Activated naive CD4-positive, alpha-beta T cell treated with anti-CD3 and anti-CD28 coated beads, Interleukin-2, amount 10 ng/mL, durations not matched to agents 7 days and 5 days (primary cell): Measurements from ENCODE around the gene TTC27.
A peak's percentile ranks its signal among the peaks of the same experiment; 100 is the strongest.

Source experiments
- CTCF ChIA-PET: fragments of 350-600 bp; sonication (Branson Sonifier 250); formaldehyde crosslinking; loops from one replicate; lab custom pipeline; 2021; ENCODE audit warnings: antibody characterized with exemption; lab: Charles Lee
- DNase-seq: peaks from one replicate; pipeline ENCODE4 v3.0.0-alpha.2; 2020
- H3K27ac Mint-ChIP-seq: one replicate; pipeline ENCODE4 v1.8.0; 2021; ENCODE audit warnings: mild to moderate bottlenecking, moderate library complexity, mixed read lengths
- H3K27me3 Mint-ChIP-seq: one replicate; pipeline ENCODE4 v1.8.0; 2021; ENCODE audit warnings: mild to moderate bottlenecking, mixed read lengths
- H3K36me3 Mint-ChIP-seq: one replicate; pipeline ENCODE4 v1.8.0; 2021; ENCODE audit warnings: mixed read lengths
- H3K4me1 Mint-ChIP-seq: one replicate; pipeline ENCODE4 v1.8.0; 2021; ENCODE audit warnings: mixed read lengths
- H3K4me3 Mint-ChIP-seq: one replicate; pipeline ENCODE4 v1.8.0; 2021; ENCODE audit warnings: mild to moderate bottlenecking, moderate library complexity, mixed read lengths
- H3K9me3 Mint-ChIP-seq: one replicate; pipeline ENCODE4 v1.8.0; 2021; ENCODE audit warnings: mixed read lengths

Gene TTC27

GRCh38 chr2:32627814-32628579 is at the start of gene TTC27:
TSS of gene TTC27 (plus strand) at chr2:32628050. CDS start at chr2:32628293, 243 bp downstream.
- Mint-ChIP-seq H3K27ac (peak within 1 kb of the TSS; percentile 89), H3K4me1 (peaks cover 26% of the 10 kb centered on the region), H3K4me3 (peak within 1 kb of the TSS; percentile 85), H3K9me3 (no peaks in the 10 kb centered on the region), H3K36me3 (peaks cover 14% of the 10 kb centered on the region), H3K27me3 (no peaks in the 10 kb centered on the region)
- CTCF ChIA-PET, result no interaction called here
- DNase-seq, result peak; percentile 97

GRCh38 chr2:32591669-32592463 is 36.0 kb upstream of the TTC27 start:
- H3K36me3 Mint-ChIP-seq, result peaks cover 42% of the 10 kb centered on the region
- H3K9me3 Mint-ChIP-seq, result no peaks in the 10 kb centered on the region
- H3K4me1 Mint-ChIP-seq, result peaks cover 25% of the 10 kb centered on the region
- H3K4me3 Mint-ChIP-seq, result no peak overlapping the region
- H3K27me3 Mint-ChIP-seq, result no peaks in the 10 kb centered on the region
- CTCF ChIA-PET, result no interaction called here
- DNase-seq, result no peak
- peak overlapping the region; percentile 91 for H3K27ac Mint-ChIP-seq

- no peak for DNase-seq
- CTCF ChIA-PET, result no interaction called here
- Mint-ChIP-seq H3K4me1 (peaks cover 25% of the 10 kb centered on the region), H3K27ac (no peak overlapping the region), H3K9me3 (no peaks in the 10 kb centered on the region), H3K27me3 (no peaks in the 10 kb centered on the region), H3K4me3 (no peak overlapping the region), H3K36me3 (peaks cover 49% of the 10 kb centered on the region)
Observed at GRCh38 chr2:32594573-32594972, 33.3 kb upstream of the TTC27 start.

GRCh38 chr2:32611366-32611765 is 16.5 kb upstream of the TTC27 start:
- Mint-ChIP-seq H3K27ac (no peak overlapping the region), H3K4me1 (no peaks in the 10 kb centered on the region), H3K36me3 (peaks cover 51% of the 10 kb centered on the region), H3K4me3 (no peak overlapping the region), H3K27me3 (no peaks in the 10 kb centered on the region), H3K9me3 (no peaks in the 10 kb centered on the region)
- CTCF ChIA-PET, result no interaction called here
- DNase-seq, result no peak

GRCh38 chr2:32611771-32612170 is 16.1 kb upstream of the TTC27 start:
- DNase-seq, result no peak
- CTCF ChIA-PET, result no interaction called here
- H3K9me3 Mint-ChIP-seq, result no peaks in the 10 kb centered on the region
- H3K4me1 Mint-ChIP-seq, result no peaks in the 10 kb centered on the region
- no peak overlapping the region for H3K27ac Mint-ChIP-seq
- no peak overlapping the region for H3K4me3 Mint-ChIP-seq
- no peaks in the 10 kb centered on the region for H3K27me3 Mint-ChIP-seq
- peaks cover 51% of the 10 kb centered on the region for H3K36me3 Mint-ChIP-seq

- Mint-ChIP-seq H3K4me3 (no peak overlapping the region), H3K4me1 (peaks cover 6% of the 10 kb centered on the region), H3K9me3 (no peaks in the 10 kb centered on the region), H3K36me3 (peaks cover 42% of the 10 kb centered on the region), H3K27ac (no peak overlapping the region), H3K27me3 (no peaks in the 10 kb centered on the region)
- DNase-seq, result no peak
- CTCF ChIA-PET, result no interaction called here
Observed at GRCh38 chr2:32614084-32614483, 13.8 kb upstream of the TTC27 start.

GRCh38 chr2:32617599-32618189 is 10.2 kb upstream of the TTC27 start:
- no peaks in the 10 kb centered on the region for H3K27me3 Mint-ChIP-seq
- peak overlapping the region; percentile 53 for H3K27ac Mint-ChIP-seq
- peaks cover 39% of the 10 kb centered on the region for H3K36me3 Mint-ChIP-seq
- no peak for DNase-seq
- H3K4me1 Mint-ChIP-seq, result peaks cover 6% of the 10 kb centered on the region
- CTCF ChIA-PET, result interaction anchor here (0.6 kb wide), 1 partner anchor 13 kb away, joined by 3 read pairs; no protein-coding TSS in a partner anchor
- H3K4me3 Mint-ChIP-seq, result no peak overlapping the region
- H3K9me3 Mint-ChIP-seq, result no peaks in the 10 kb centered on the region

GRCh38 chr2:32622570-32623310 is 5.1 kb upstream of the TTC27 start:
- DNase-seq, result no peak
- Mint-ChIP-seq H3K4me1 (peaks cover 9% of the 10 kb centered on the region), H3K27me3 (no peaks in the 10 kb centered on the region), H3K36me3 (peaks cover 21% of the 10 kb centered on the region), H3K27ac (peak overlapping the region; percentile 20), H3K4me3 (no peak overlapping the region), H3K9me3 (no peaks in the 10 kb centered on the region)
- CTCF ChIA-PET, result no interaction called here

GRCh38 chr2:32623311-32623706 is 4.5 kb upstream of the TTC27 start:
- Mint-ChIP-seq H3K9me3 (no peaks in the 10 kb centered on the region), H3K4me3 (no peak overlapping the region), H3K4me1 (peaks cover 13% of the 10 kb centered on the region), H3K27me3 (no peaks in the 10 kb centered on the region), H3K36me3 (peaks cover 21% of the 10 kb centered on the region), H3K27ac (peak overlapping the region; percentile 52)
- no peak for DNase-seq
- CTCF ChIA-PET, result no interaction called here

- no peaks in the 10 kb centered on the region for H3K9me3 Mint-ChIP-seq
- H3K27ac Mint-ChIP-seq, result no peak overlapping the region
Observed at GRCh38 chr2:32624812-32625211, 3.0 kb upstream of the TTC27 start.

GRCh38 chr2:32626639-32627221 is 1.1 kb upstream of the TTC27 start:
- CTCF ChIA-PET, result no interaction called here
- Mint-ChIP-seq H3K27me3 (no peaks in the 10 kb centered on the region), H3K27ac (peak overlapping the region; percentile 89), H3K4me3 (peak overlapping the region; percentile 85), H3K36me3 (peaks cover 17% of the 10 kb centered on the region), H3K4me1 (peaks cover 26% of the 10 kb centered on the region), H3K9me3 (no peaks in the 10 kb centered on the region)
- no peak for DNase-seq

More at GRCh38 chr2:32624812-32625211, 3.0 kb upstream of the TTC27 start:
- Mint-ChIP-seq H3K4me3 (no peak overlapping the region), H3K36me3 (peaks cover 17% of the 10 kb centered on the region), H3K4me1 (peaks cover 22% of the 10 kb centered on the region), H3K27me3 (no peaks in the 10 kb centered on the region)
- no peak for DNase-seq
- CTCF ChIA-PET, result no interaction called here

- H3K27ac Mint-ChIP-seq, result peak overlapping the region; percentile 89
- H3K4me3 Mint-ChIP-seq, result peak overlapping the region; percentile 85
- peaks cover 15% of the 10 kb centered on the region for H3K36me3 Mint-ChIP-seq
- DNase-seq, result no peak
- H3K4me1 Mint-ChIP-seq, result peaks cover 26% of the 10 kb centered on the region
- CTCF ChIA-PET, result no interaction called here
- no peaks in the 10 kb centered on the region for H3K27me3 Mint-ChIP-seq
- H3K9me3 Mint-ChIP-seq, result no peaks in the 10 kb centered on the region
Observed at GRCh38 chr2:32627441-32627813, 423 bp upstream of the TTC27 start.

GRCh38 chr2:32632089-32632488 is 4.2 kb downstream of the TTC27 start:
- DNase-seq, result no peak
- Mint-ChIP-seq H3K27ac (no peak overlapping the region), H3K9me3 (no peaks in the 10 kb centered on the region), H3K36me3 (peaks cover 10% of the 10 kb centered on the region), H3K27me3 (no peaks in the 10 kb centered on the region), H3K4me3 (no peak overlapping the region), H3K4me1 (peaks cover 25% of the 10 kb centered on the region)
- CTCF ChIA-PET, result interaction anchor here (0.8 kb wide), 1 partner anchor 127 kb away, joined by 3 read pairs; no protein-coding TSS in a partner anchor
